GOT3 (cell line): ENCODE results near the gene RPTOR.
"Not testable (repeated sequence)": the region's sequence is repeated elsewhere in the genome, so short reads cannot be mapped to it uniquely, and the experiment has no call there.

ENCODE experiments used
- DNase-seq: peaks from one replicate; lab custom pipeline; 2025; ENCODE audit warnings: mixed read lengths; lab: John Stamatoyannopoulos, UW

Gene RPTOR

DNA sequence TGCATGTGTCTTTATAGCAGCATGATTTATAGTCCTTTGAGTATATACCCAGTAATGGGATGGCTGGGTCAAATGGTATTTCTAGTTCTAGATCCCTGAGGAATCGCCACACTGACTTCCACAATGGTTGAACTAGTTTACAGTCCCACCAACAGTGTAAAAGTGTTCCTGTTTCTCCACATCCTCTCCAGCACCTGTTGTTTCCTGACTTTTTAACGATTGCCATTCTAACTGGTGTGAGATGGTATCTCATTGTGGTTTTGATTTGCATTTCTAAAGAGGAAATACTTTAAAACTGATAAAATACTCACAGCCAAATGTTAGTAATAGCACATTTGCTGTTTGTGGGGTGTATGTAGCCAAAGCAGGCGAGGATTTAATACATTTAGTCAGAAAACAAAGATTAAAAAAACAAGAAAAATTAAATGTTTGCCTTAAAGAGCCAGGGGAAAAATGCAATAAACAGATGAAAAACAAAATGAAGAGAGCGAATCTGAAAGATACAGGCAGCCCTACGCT lies 220.0 kb downstream of the RPTOR start:
- DNase-seq, result not testable (repeated sequence)

DNA sequence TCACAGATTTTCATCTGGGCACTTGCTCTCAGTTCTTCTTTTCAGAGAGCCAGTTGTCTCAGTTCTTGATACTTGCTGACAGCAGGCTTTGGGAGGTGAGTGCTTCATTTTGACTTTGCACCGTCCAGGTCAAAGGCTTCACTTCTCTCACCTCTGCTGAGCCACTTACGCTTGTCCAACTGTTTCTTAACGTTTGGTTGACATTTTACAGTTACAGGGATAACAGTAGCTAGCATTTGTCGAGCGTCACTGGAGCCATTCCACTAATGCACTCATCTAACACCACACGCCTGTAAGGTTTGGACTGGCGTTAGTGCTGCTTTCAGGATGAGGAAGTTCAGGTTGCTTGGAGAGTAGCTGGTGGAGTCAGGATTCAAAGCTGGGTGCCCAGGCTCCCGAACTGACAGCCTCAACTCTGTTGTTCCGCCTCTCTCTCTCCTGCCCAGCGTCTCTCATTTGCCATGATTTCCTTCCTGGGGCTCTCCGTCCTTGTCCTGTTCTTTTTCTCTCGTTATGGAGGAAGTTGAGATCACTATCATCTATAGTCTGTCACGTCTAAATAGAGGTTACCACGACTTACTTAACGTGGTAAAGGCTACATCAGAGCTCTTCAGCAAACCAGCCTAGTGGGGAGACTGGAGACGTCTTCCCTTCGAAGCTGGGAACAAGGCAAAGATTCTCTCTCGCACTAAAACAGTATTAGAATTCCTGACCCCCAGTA lies 220.8 kb downstream of the RPTOR start:
- no peak for DNase-seq

- no peak for DNase-seq
Measured at GRCh38 chr17:80766290-80766855, 221.7 kb downstream of the RPTOR start.

DNA sequence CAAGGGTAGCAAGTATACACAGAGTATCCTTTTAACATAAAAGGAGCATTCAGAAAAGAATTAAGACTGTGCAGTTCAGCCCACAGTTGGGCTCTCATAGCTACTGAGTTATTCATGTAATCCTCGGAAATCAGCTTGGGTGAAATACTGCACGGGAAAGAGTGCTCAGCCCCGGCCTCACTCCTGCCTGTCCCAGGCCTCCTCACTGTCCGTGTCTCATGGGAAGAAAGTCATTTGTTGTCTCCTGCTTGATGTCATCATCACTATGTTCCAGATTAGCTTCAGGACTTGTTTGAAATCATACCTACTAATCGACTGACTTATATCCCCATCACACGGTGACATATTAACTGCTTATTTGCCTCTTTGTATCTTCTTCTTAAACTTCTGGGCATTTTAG lies 223.8 kb downstream of the RPTOR start:
- no peak for DNase-seq

DNA sequence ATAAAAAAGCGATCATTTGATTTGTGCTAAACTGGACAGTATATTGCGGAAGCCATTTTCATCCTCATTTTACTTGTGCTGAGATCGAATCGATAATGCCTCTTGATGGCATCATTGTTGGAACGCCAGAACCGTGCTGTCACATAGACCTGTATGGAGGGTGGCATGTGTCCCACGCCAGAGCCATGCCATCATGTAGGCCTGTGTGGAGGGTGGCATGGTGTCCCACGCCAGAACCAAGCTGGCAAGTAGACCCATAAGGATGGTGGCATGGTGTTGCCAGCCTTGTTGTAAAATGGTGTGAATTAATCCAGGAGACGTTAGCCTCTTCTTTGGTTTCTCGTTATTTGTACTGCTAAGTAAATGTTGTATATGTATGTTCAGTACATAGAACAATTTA lies 224.3 kb downstream of the RPTOR start:
- DNase-seq, result no peak

DNA sequence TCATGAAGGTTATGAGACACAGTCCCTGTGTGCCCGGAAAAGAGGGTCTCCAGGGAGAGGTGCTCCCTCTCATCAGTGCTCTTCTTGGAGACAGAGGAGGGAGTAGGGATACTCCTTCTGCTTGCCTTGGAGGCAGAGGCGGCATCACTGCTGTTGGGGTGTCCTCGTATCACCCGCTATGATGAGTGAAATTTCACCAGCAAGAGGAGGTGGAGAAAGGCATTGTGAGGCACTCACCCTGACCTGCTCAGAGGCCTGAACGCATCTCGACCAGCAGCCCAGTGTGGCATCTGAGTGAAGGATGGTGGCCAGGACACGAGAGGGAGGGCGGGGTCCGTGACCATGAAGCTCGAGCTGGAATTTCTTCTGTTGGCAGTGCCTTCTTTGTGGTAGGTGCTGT lies 224.9 kb downstream of the RPTOR start:
- DNase-seq, result no peak

GRCh38 chr17:80769936-80770625 lies 225.4 kb downstream of the RPTOR start:
- DNase-seq, result no peak

DNA sequence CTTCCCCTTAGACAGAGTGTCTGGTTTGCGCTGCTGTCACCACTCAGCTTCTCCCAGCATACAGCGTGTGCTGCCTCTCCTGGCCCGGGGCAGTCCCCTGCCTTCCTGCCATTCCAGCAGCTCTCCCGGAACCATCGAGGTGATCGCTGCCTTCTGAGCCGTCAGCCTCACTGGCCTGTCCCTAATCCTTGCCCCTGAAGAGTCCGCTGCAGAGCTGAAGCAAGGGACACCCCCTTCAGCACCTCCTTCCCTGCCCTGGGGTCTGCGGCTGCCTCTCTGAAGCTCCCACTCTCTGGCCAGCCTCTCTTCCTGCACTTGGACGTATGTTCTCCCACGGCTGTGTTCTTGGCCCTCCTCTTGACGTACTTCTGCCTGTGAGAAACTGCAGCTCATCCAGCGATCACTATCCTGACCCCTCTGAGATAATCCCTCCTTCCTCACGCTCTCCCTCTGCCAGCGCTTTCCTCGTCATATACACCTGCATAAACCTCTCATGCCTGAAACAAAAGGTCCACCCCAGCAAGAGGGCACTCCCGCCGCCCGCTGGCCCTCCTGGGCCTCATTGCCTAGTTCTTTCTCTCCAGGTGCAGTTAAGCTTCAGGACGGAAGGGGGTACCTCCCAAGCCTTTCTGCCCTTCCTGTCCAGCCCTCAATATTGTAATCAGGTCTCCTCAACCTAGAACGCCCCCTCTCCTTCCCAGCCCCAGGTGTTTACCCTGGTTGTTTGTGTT lies 226.4 kb downstream of the RPTOR start:
- no peak for DNase-seq

DNA sequence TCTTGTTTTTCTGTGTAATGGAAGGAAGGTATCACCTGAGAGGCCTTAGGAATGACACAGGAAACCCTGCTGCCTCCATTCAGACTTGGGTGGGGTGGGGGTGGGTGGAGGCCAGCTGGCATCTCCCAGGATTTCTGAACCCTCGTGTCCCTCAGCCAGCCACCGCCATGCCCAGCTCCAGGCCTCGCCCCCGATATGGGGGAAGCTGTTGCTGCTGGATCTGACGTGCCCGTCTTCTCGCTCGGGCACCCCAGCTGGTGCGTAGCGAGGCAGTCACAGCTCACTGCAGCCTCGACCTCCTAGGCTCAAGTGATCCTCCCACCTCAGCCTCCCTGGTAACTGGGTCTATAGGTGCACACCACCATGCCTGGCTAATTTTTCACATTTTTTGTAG lies 227.0 kb downstream of the RPTOR start:
- DNase-seq, result no peak

GRCh38 chr17:80772906-80773242 lies 228.2 kb downstream of the RPTOR start:
- DNase-seq, result no peak

DNA sequence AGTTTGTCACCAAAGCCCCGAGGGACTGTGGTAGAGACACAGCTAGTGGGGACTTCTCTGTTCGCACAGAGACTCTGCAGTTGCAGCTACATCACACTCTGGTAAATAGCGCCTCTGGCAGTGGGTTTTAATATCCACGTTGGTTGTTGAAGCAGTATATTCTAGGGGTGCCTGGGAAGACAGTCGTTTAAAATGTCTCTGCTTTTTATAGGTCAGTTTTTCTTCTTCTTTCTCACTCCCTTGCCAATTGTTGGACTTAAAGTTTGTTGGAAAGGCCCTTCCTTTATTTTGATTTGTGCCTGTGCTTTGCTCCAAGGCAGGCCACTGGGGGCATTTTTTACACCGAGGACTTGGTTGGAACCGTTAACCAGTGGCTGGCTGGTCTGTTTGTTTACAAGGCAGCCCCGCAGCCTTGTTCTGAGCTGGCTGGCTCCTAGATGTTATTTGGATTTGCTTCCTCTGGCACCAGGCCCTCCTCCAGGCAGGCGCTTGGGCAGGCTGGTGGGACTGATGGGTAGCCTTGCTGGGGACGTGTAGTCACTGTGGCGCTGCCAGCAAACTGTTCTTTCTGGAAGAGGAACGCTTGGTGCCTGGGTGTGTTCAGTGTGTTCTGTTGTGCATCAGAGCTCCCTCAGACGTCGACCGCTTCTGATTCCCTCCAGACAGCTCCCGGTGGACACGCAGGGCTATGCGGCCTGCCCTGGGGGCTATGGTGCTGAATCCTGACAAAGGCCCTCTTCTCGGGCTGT lies 228.8 kb downstream of the RPTOR start:
- no peak for DNase-seq

DNA sequence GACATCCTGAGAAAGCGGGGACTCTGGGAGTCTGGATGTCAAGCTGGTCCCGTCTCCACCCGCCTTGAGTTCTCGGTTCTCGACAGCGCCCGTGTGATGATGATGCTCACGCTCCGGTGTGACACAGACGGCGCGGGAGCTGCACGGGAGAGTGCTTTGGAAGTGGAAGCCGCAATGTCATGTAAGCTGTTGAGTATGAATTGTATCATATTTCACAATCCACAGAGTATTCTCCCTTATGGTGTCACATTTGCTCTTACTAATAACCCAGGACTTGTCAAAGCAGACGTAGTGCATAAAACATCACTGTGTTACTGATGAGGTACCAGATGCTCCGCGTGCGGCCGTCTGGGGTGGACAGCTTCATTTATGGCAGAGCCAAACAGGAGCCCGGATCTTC lies 229.5 kb downstream of the RPTOR start:
- no peak for DNase-seq

GRCh38 chr17:80774643-80775281 lies 230.1 kb downstream of the RPTOR start:
- DNase-seq, result no peak

- DNase-seq, result no peak
Measured at GRCh38 chr17:80775863-80776262, 231.2 kb downstream of the RPTOR start.

DNA sequence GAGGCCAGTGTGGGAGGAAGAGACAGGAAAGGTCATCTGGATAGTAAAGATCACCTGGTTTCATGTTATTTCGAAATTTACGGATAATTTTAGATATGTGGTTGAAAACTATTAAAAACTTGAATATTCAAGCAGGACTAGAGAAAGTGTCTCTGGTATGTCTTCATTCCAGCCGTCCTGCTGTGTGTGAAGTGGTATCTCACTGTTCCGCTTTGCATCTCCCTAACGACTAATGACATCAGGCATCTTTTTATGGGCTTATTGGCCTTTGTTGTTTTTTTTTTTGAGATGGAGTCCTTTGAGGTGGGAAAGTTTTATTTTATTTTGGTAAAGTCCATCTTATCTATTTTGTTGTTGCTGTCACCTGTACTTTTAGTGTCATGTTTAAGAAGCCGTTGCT lies 232.6 kb downstream of the RPTOR start:
- DNase-seq, result no peak

DNA sequence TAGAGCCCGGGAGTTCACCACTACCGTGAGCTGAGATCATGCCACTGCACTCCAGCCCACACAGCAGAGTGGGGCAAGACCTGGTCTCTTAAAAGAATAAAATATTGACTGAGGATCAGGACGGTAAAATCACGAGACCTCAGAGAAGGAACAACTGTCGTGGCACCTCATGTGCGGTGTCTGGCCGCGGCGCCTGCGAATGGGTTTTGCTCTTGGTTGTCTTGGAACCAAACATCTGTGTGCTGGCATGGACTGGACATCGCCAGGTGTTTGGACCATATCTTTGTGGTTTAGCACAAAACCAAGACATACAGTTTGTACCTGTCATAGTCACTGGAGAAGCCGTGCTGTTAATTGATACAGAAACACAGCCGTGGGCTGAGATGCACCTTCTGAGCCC lies 234.1 kb downstream of the RPTOR start:
- no peak for DNase-seq

DNA sequence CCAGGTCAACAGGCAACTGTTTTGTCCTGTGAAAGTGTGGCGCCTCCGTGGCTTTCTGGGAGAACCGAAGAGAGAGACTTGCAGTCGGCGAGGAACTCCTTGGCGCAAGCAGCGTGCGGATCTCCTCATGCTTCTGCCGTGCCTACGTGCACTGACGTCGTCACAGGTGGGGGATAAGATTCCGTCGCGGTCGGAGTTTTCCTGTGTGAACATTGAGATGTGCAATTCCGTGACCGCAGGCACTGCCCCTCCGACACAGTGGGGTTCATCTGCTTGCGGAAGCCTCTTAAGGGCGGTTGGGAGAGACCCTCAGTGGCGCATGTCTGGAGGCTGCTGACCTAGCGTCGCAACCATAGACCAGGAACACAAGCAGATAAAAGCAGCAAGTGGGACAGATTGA lies 234.7 kb downstream of the RPTOR start:
- DNase-seq, result no peak

DNA sequence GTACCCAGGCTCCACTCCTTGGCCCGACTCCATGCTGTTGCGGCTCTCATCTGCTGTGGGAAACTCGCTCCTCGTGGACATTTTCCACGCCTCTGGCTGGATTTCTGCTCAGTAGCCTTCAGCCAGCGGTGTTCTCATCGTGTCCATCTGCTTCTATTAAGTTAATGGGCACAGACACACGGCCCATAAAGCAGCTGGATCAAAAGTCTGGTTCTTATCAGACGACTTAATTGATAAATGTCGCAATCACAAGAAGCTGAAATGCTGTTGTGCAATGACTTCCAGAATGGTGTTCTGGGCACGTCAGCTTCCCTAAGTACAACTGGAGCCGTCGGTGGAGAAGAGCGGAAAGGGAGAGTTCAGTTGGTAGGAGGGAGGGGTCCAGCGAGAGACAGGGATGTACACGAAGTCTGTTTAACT lies 235.3 kb downstream of the RPTOR start:
- no peak for DNase-seq

- no peak for DNase-seq
Measured at GRCh38 chr17:80780381-80781198, 236.0 kb downstream of the RPTOR start.

GRCh38 chr17:80781211-80781610 lies 236.6 kb downstream of the RPTOR start:
- no peak for DNase-seq
